ENCODE results near the gene SLAIN2. TPM values are rescaled to one million over a fixed set of nuclear protein-coding genes. Genes with fewer than 3 reads are reported as not detected.

SLAIN2 gene
- polyA plus RNA-seq, 2 donors: 17.9 to 41.5 TPM

DNA sequence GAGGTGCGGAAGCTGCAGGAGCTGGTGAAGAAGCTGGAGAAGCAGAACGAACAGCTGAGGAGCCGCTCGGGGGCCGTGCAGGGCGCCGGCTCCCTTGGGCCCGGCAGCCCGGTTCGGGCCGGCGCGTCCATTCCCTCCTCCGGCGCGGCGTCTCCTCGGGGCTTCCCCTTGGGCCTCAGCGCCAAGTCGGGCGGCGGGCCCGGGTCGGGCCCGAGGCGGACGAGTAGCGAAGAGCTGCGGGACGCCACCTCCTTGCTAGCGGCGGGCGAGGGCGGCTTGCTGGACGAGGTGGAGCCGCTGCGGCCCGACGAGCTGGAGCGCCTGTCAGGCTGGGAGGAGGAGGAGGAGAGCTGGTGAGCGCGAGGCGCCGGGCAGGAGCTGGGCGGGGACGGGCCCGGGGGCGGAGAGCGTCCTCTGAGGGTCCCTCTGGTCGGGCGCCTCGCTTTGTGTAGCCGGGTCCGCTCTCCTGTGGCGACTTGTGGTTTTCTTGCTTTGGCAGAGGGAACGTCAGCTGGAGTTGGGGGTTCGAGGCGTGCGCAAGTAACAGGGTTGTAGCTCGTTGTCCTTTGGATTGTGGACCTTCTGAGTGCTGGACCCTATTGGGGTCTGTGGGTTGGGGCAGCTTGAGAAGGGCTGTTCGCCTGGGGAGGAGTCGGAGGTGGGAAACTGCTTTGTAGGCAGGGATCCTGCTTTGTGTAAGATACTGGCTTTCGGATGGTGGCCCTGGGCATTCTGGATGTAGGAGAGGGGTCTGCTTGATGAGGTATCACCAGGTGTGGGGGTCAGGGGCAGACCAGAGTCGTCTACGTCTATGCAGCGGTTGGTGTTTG, 662 bp downstream of the SLAIN2 start:
- 0 to 1% methylated on average over 57 to 66 of the region's 66 CpGs for WGBS, 2 donors
- peak overlapping the region; percentile 92 for H3K27ac ChIP-seq (ENCODE audit: low read depth in 2 of 2, low read length in 1 of 2)
- peaks cover 0 to 1% of the 10 kb centered on the region in 2 donors for H3K4me1 ChIP-seq (ENCODE audit: control insufficient read depth in 2 of 2, insufficient read depth in 2 of 2, low read length in 1 of 2)
- no peaks in the 10 kb centered on the region for H3K9me3 ChIP-seq (ENCODE audit: control insufficient read depth in 2 of 2, insufficient read depth in 1 of 2, low read depth in 1 of 2, low read length in 1 of 2)
- no peaks in the 10 kb centered on the region for H3K27me3 ChIP-seq (ENCODE audit: control insufficient read depth in 1 of 2, insufficient read depth in 2 of 2, low read length in 2 of 2)
- peak overlapping the region; percentile 84 to 96 for H3K4me3 ChIP-seq (ENCODE audit: low read depth in 1 of 2, low read length in 2 of 2)
- H3K36me3 ChIP-seq (ENCODE audit: control insufficient read depth in 2 of 2, insufficient read depth in 2 of 2, low read length in 1 of 2): no peaks in the 10 kb centered on the region

DNA sequence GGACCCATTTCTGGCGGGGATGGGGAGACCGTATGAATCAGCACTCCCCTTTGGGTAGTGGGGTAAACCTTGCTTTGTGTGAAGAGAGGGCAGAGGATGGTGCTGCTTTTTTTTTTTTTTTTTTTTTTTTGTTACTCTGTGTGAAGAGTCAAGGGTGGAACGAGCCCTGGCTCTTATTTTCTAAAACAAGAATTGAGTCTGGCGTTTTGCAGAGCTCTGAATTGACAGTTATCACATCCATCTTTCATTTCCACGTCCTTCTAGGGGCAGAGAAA, 1.2 kb downstream of the SLAIN2 start:
- WGBS, 2 donors: 0% methylated on average over 5 of the region's 5 CpGs
- Histone ChIP-seq H3K4me3 (ENCODE audit: low read depth in 1 of 2, low read length in 2 of 2) (peak overlapping the region; percentile 84 to 96), H3K27me3 (ENCODE audit: control insufficient read depth in 1 of 2, insufficient read depth in 2 of 2, low read length in 2 of 2) (no peaks in the 10 kb centered on the region), H3K36me3 (ENCODE audit: control insufficient read depth in 2 of 2, insufficient read depth in 2 of 2, low read length in 1 of 2) (no peaks in the 10 kb centered on the region), H3K27ac (ENCODE audit: low read depth in 2 of 2, low read length in 1 of 2) (peak overlapping the region; percentile 92), H3K4me1 (ENCODE audit: control insufficient read depth in 2 of 2, insufficient read depth in 2 of 2, low read length in 1 of 2) (peaks cover 0 to 3% of the 10 kb centered on the region in 2 donors), H3K9me3 (ENCODE audit: control insufficient read depth in 2 of 2, insufficient read depth in 1 of 2, low read depth in 1 of 2, low read length in 1 of 2) (no peaks in the 10 kb centered on the region)

DNA sequence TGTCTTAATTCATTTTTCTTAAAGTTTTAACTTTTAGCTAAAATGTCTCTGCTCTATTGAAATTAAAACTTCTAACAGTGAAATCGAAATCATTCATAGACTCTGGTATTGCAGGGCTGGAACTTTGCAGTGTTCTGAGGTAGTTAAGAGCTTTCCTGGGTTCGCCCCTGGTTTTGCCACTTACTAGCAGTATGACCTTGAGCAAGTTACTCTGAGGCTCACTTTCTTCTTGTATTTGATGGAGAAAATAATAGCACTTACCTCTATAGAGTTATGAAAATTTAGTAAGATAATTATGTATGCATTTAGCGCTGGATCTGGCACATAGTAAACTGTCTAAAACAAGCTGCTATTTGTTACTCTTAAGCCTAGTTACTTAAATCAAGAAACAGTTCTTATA, 1.7 kb downstream of the SLAIN2 start:
- Histone ChIP-seq H3K27me3 (ENCODE audit: control insufficient read depth in 1 of 2, insufficient read depth in 2 of 2, low read length in 2 of 2) (no peaks in the 10 kb centered on the region), H3K4me3 (ENCODE audit: low read depth in 1 of 2, low read length in 2 of 2) (peak overlapping the region in 1 of 2 donors; percentile 84), H3K36me3 (ENCODE audit: control insufficient read depth in 2 of 2, insufficient read depth in 2 of 2, low read length in 1 of 2) (no peaks in the 10 kb centered on the region), H3K9me3 (ENCODE audit: control insufficient read depth in 2 of 2, insufficient read depth in 1 of 2, low read depth in 1 of 2, low read length in 1 of 2) (no peaks in the 10 kb centered on the region), H3K27ac (ENCODE audit: low read depth in 2 of 2, low read length in 1 of 2) (no peak overlapping the region), H3K4me1 (ENCODE audit: control insufficient read depth in 2 of 2, insufficient read depth in 2 of 2, low read length in 1 of 2) (peaks cover 0 to 3% of the 10 kb centered on the region in 2 donors)
- 17 to 22% methylated on average over 3 of the region's 3 CpGs for WGBS, 2 donors

DNA sequence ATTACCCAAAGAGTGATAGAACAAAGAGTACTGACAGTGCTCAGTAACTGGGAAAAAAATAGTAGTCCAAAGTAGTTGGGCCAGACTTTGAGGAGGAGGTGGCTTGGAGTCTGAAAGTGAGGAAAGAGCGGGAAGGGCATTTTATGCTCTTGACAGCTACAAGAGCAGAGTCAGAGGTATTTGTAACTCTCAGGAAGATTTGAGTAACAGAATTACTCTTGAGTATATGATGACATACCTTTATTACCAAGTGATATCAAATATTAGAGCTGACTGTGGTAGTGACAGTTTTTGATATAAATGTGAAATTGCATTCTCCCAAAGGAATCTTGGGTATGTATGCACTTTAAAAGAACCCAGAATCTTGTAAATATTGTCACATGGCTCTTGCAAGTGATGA, 2.2 kb downstream of the SLAIN2 start:
- Histone ChIP-seq H3K4me1 (ENCODE audit: control insufficient read depth in 2 of 2, insufficient read depth in 2 of 2, low read length in 1 of 2) (peaks cover 0 to 3% of the 10 kb centered on the region in 2 donors), H3K27ac (ENCODE audit: low read depth in 2 of 2, low read length in 1 of 2) (no peak overlapping the region), H3K36me3 (ENCODE audit: control insufficient read depth in 2 of 2, insufficient read depth in 2 of 2, low read length in 1 of 2) (no peaks in the 10 kb centered on the region), H3K4me3 (ENCODE audit: low read depth in 1 of 2, low read length in 2 of 2) (peak overlapping the region in 1 of 2 donors; percentile 84), H3K27me3 (ENCODE audit: control insufficient read depth in 1 of 2, insufficient read depth in 2 of 2, low read length in 2 of 2) (no peaks in the 10 kb centered on the region), H3K9me3 (ENCODE audit: control insufficient read depth in 2 of 2, insufficient read depth in 1 of 2, low read depth in 1 of 2, low read length in 1 of 2) (no peaks in the 10 kb centered on the region)
- WGBS, 2 donors: 42 to 58% methylated on average over 1 of the region's 1 CpG

DNA sequence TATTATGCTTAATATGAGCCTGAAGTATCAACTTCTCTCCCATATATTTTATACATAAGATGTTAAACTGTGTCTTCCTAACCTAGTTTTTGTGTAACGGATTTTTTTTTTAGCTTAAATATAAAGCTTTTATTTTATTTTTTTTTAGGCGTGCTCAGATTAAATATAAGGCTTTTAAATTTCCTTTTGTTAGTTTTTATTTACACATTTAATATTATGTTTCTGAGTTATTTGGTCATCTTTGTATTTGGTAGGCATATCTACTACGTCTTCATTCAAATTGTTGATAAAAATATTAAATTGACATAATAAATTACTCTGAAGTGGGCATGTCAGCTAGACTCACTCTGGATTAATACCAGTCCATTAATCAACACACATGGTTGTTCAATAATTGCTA, 4.2 kb downstream of the SLAIN2 start:
- Histone ChIP-seq H3K27me3 (ENCODE audit: control insufficient read depth in 1 of 2, insufficient read depth in 2 of 2, low read length in 2 of 2) (no peaks in the 10 kb centered on the region), H3K9me3 (ENCODE audit: control insufficient read depth in 2 of 2, insufficient read depth in 1 of 2, low read depth in 1 of 2, low read length in 1 of 2) (no peaks in the 10 kb centered on the region), H3K4me1 (ENCODE audit: control insufficient read depth in 2 of 2, insufficient read depth in 2 of 2, low read length in 1 of 2) (peaks cover 2 to 3% of the 10 kb centered on the region in 2 donors), H3K4me3 (ENCODE audit: low read depth in 1 of 2, low read length in 2 of 2) (no peak overlapping the region), H3K36me3 (ENCODE audit: control insufficient read depth in 2 of 2, insufficient read depth in 2 of 2, low read length in 1 of 2) (no peaks in the 10 kb centered on the region), H3K27ac (ENCODE audit: low read depth in 2 of 2, low read length in 1 of 2) (no peak overlapping the region)
- WGBS, 2 donors: 87 to 88% methylated on average over 3 of the region's 3 CpGs

DNA sequence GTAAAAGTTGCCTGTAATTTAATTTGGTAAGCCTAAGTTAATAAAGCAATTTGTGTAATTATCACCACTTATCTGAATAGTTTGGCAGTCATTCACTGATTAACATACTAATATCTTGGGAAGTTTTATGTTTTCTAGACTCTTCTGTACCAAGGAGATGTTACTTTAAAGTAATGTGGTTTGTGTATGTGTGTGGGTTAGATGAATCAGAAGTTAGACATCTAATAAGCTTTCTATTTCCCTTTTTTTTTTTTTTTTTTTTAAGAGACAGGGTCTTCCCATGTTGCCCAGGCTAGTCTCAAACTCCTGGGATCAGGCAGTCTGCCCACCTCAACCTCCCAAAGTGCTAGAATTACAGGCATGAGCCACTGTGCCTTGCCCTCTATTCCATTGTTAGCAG, 5.3 kb downstream of the SLAIN2 start:
- H3K36me3 ChIP-seq (ENCODE audit: control insufficient read depth in 2 of 2, insufficient read depth in 2 of 2, low read length in 1 of 2): no peaks in the 10 kb centered on the region
- H3K9me3 ChIP-seq (ENCODE audit: control insufficient read depth in 2 of 2, insufficient read depth in 1 of 2, low read depth in 1 of 2, low read length in 1 of 2): no peaks in the 10 kb centered on the region
- peaks cover 2 to 3% of the 10 kb centered on the region in 2 donors for H3K4me1 ChIP-seq (ENCODE audit: control insufficient read depth in 2 of 2, insufficient read depth in 2 of 2, low read length in 1 of 2)
- H3K27me3 ChIP-seq (ENCODE audit: control insufficient read depth in 1 of 2, insufficient read depth in 2 of 2, low read length in 2 of 2): no peaks in the 10 kb centered on the region
- H3K4me3 ChIP-seq (ENCODE audit: low read depth in 1 of 2, low read length in 2 of 2): no peak overlapping the region
- H3K27ac ChIP-seq (ENCODE audit: low read depth in 2 of 2, low read length in 1 of 2): no peak overlapping the region

DNA sequence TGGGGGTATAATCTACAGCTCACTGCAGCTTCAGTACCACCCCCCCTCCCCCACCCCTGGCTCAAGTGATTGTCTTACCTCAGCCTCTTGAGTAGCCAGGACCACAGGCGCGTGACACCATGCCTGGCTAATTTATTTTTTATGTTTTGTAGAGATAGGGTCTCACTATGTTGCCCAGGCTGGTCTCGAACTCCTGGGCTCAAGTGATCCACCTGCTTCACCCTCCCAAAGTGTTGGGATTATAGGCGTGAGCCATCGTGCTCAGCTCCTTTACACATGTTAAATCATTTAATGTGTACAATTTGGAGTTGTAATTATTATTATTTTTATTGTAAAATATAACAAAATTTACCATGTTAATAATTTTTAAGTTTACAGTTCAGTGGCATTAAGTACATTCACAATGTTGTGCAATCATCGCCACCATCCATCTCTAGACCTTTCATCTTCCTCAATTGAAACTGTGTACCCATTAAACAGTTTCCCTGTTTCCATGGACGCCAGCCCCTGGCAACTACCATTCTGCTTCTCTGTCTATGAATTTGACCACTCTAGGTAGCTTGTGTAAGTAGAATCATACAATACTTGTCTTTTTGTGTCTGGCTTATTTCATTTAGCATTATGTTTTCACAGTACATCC, 6.1 kb downstream of the SLAIN2 start:
- no peak overlapping the region for H3K4me3 ChIP-seq (ENCODE audit: low read depth in 1 of 2, low read length in 2 of 2)
- 98 to 99% methylated on average over 7 of the region's 7 CpGs for WGBS, 2 donors
- H3K9me3 ChIP-seq (ENCODE audit: control insufficient read depth in 2 of 2, insufficient read depth in 1 of 2, low read depth in 1 of 2, low read length in 1 of 2): no peaks in the 10 kb centered on the region
- no peaks in the 10 kb centered on the region for H3K27me3 ChIP-seq (ENCODE audit: control insufficient read depth in 1 of 2, insufficient read depth in 2 of 2, low read length in 2 of 2)
- H3K4me1 ChIP-seq (ENCODE audit: control insufficient read depth in 2 of 2, insufficient read depth in 2 of 2, low read length in 1 of 2): peaks cover 2 to 3% of the 10 kb centered on the region in 2 donors
- H3K36me3 ChIP-seq (ENCODE audit: control insufficient read depth in 2 of 2, insufficient read depth in 2 of 2, low read length in 1 of 2): no peaks in the 10 kb centered on the region
- H3K27ac ChIP-seq (ENCODE audit: low read depth in 2 of 2, low read length in 1 of 2): no peak overlapping the region

DNA sequence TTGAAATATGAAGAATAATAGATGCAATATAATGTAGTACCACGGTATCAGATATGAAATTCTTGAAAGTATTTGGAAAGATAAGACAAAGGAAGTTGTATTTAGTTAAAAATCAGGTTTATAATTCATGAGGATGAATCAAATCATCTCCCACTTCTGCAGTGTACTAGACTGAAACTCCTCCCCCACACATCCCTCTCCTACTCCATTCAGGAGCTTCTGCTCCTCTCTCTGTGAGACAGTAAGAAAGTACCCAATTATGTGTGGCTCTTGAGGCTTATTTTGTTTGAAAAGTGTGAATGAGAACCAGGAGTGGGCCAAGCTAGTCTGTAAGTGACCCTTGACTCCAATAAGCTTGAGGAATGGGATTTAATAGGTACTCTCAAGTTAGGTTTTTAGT, 9.5 kb downstream of the SLAIN2 start:
- no peaks in the 10 kb centered on the region for H3K9me3 ChIP-seq (ENCODE audit: control insufficient read depth in 2 of 2, insufficient read depth in 1 of 2, low read depth in 1 of 2, low read length in 1 of 2)
- no peak overlapping the region for H3K4me3 ChIP-seq (ENCODE audit: low read depth in 1 of 2, low read length in 2 of 2)
- no peaks in the 10 kb centered on the region for H3K27me3 ChIP-seq (ENCODE audit: control insufficient read depth in 1 of 2, insufficient read depth in 2 of 2, low read length in 2 of 2)
- no peaks in the 10 kb centered on the region for H3K36me3 ChIP-seq (ENCODE audit: control insufficient read depth in 2 of 2, insufficient read depth in 2 of 2, low read length in 1 of 2)
- H3K27ac ChIP-seq (ENCODE audit: low read depth in 2 of 2, low read length in 1 of 2): no peak overlapping the region
- WGBS, 2 donors: 87 to 97% methylated on average over 1 of the region's 1 CpG
- peaks cover 2 to 3% of the 10 kb centered on the region in 2 donors for H3K4me1 ChIP-seq (ENCODE audit: control insufficient read depth in 2 of 2, insufficient read depth in 2 of 2, low read length in 1 of 2)

DNA sequence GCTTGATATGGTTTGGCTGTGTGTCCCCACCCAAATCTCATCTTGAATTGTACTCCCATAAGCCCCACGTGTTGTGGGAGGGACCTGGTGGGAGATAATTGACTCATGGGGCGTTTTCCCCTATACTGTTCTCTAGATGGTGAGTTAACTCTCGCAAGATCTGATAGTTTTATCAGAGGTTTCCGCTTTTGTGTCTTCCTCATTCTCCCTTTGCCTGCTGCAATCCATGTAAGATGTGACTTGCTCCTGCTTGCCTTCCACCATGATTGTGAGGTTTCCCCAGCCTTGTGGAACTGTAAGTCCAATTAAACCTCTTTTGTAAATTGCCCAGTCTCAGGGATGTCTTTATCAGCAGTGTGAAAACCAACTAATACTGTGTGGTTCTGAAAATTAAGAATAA, 11.5 kb downstream of the SLAIN2 start:
- no peak overlapping the region for H3K27ac ChIP-seq (ENCODE audit: low read depth in 2 of 2, low read length in 1 of 2)
- H3K4me3 ChIP-seq (ENCODE audit: low read depth in 1 of 2, low read length in 2 of 2): no peak overlapping the region
- H3K36me3 ChIP-seq (ENCODE audit: control insufficient read depth in 2 of 2, insufficient read depth in 2 of 2, low read length in 1 of 2): no peaks in the 10 kb centered on the region
- WGBS, 2 donors: 92 to 94% methylated on average over 4 of the region's 4 CpGs
- peaks cover 0 to 2% of the 10 kb centered on the region in 2 donors for H3K4me1 ChIP-seq (ENCODE audit: control insufficient read depth in 2 of 2, insufficient read depth in 2 of 2, low read length in 1 of 2)
- H3K27me3 ChIP-seq (ENCODE audit: control insufficient read depth in 1 of 2, insufficient read depth in 2 of 2, low read length in 2 of 2): no peaks in the 10 kb centered on the region
- H3K9me3 ChIP-seq (ENCODE audit: control insufficient read depth in 2 of 2, insufficient read depth in 1 of 2, low read depth in 1 of 2, low read length in 1 of 2): no peaks in the 10 kb centered on the region

DNA sequence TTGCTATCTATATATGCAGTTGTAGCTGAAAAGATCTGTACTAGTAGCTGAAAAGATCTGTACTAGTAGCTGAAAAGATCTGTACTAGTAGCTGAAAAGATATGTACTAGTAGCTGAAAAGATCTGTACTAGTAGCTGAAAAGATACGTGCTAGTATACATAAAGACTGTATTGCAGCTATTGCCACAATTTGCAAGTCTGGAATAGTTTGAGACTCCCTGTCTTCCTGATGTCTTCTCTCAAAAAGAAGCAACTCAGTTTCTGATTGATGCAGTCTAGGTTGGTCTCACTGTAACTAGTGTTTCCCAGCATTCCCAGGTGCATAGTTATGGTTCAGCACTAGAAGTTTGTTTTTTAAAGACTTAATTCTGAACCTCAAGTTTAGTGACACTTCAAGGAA, 15.0 kb downstream of the SLAIN2 start:
- Histone ChIP-seq H3K27me3 (ENCODE audit: control insufficient read depth in 1 of 2, insufficient read depth in 2 of 2, low read length in 2 of 2) (no peaks in the 10 kb centered on the region), H3K4me3 (ENCODE audit: low read depth in 1 of 2, low read length in 2 of 2) (no peak overlapping the region), H3K4me1 (ENCODE audit: control insufficient read depth in 2 of 2, insufficient read depth in 2 of 2, low read length in 1 of 2) (no peaks in the 10 kb centered on the region), H3K27ac (ENCODE audit: low read depth in 2 of 2, low read length in 1 of 2) (no peak overlapping the region), H3K9me3 (ENCODE audit: control insufficient read depth in 2 of 2, insufficient read depth in 1 of 2, low read depth in 1 of 2, low read length in 1 of 2) (no peaks in the 10 kb centered on the region), H3K36me3 (ENCODE audit: control insufficient read depth in 2 of 2, insufficient read depth in 2 of 2, low read length in 1 of 2) (no peaks in the 10 kb centered on the region)
- 65 to 69% methylated on average over 1 of the region's 1 CpG for WGBS, 2 donors
